Glutamatergic neuron (in vitro differentiated cells): ENCODE results near the gene CDK5RAP3. TPM values are rescaled to one million over a fixed set of nuclear protein-coding genes. Genes with fewer than 3 reads are reported as not detected.

Source experiments
- total RNA-seq: library from RNA; stranded (reverse); fragmentation: NEBNext Ultra II Directional; extraction: Animal tissue kit (Norgen Biotek cat#: 25700); gene quantifications from one replicate; pipeline ENCODE4 v1.2.1, GENCODE V29; 2021; ENCODE audit not compliant: unreplicated experiment

Gene CDK5RAP3
- total RNA-seq, 1 donor from 2014 or later: 196 TPM

Other genes with a start within 250 kb of the CDK5RAP3 start
- gene TBX21, start 237.9 kb upstream of the CDK5RAP3 start, total RNA-seq: not detected
- gene OSBPL7, start 149.3 kb upstream of the CDK5RAP3 start, total RNA-seq: 30.0 TPM
- gene MRPL10, start 139.6 kb upstream of the CDK5RAP3 start, total RNA-seq: 38.7 TPM
- 1.3 TPM for gene LRRC46, start 139.4 kb upstream of the CDK5RAP3 start, total RNA-seq
- 39.1 TPM for gene SCRN2, start 129.8 kb upstream of the CDK5RAP3 start, total RNA-seq
- 1.7 TPM for gene SP6, start 120.0 kb upstream of the CDK5RAP3 start, total RNA-seq
- 17.8 TPM for gene SP2, start 74.9 kb upstream of the CDK5RAP3 start, total RNA-seq
- 6.0 TPM for gene PNPO, start 29.5 kb upstream of the CDK5RAP3 start, total RNA-seq
- gene PRR15L, start 13.2 kb upstream of the CDK5RAP3 start, total RNA-seq: not detected
- not detected for gene COPZ2, start 66.7 kb downstream of the CDK5RAP3 start, total RNA-seq
- 190 TPM for gene NFE2L1, start 77.2 kb downstream of the CDK5RAP3 start, total RNA-seq
- 141 TPM for gene CBX1, start 130.4 kb downstream of the CDK5RAP3 start, total RNA-seq
- 44.0 TPM for gene SNX11, start 136.7 kb downstream of the CDK5RAP3 start, total RNA-seq